ENCODE measurements around the gene PPIL6. TPM values are rescaled to one million over a fixed set of nuclear protein-coding genes. Genes with fewer than 3 reads are reported as not detected.

The PPIL6 gene
- polyA plus RNA-seq, 1 of the 3 experiments (the other 2 are of a cell fraction): 1.1 TPM

- TF ChIP-seq ZBTB33 (IDR thresholded peaks at IDR 0.05; ENCODE audit: borderline replicate concordance, low read depth) (no peak), RCOR1 (IDR thresholded peaks at IDR 0.05; ENCODE audit: low read length) (no peak), TCF12 (IDR thresholded peaks at IDR 0.05) (no peak), FOXM1 (IDR thresholded peaks at IDR 0.05; ENCODE audit: low read depth) (no peak), EP300 (IDR thresholded peaks at IDR 0.05; ENCODE audit: borderline replicate concordance in 1 of 2, low read depth in 1 of 2, low read length in 1 of 2) (no peak), ELF1 (IDR thresholded peaks at IDR 0.05) (peak; percentile 50; the same call in 1 of the 2 replicates), RAD21 (IDR thresholded peaks at IDR 0.05; ENCODE audit: low read length) (no peak), FOXJ3 (CRISPR knock-in tag; IDR thresholded peaks at IDR 0.05) (no peak), RFX5 (IDR thresholded peaks at IDR 0.05; ENCODE audit: low read length) (no peak), EZH2phosphoT487 (IDR thresholded peaks at IDR 0.05; ENCODE audit: borderline replicate concordance, low read depth) (no peak)
- TF ChIP-seq, protein P1, sequence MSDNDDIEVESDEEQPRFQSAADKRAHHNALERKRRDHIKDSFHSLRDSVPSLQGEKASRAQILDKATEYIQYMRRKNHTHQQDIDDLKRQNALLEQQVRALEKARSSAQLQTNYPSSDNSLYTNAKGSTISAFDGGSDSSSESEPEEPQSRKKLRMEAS (IDR thresholded peaks at IDR 0.05; ENCODE audit: low read depth): 0 out of 2 replicates have a peak, but pooled peaks have one; percentile 31
- TF ChIP-seq, protein P2, sequence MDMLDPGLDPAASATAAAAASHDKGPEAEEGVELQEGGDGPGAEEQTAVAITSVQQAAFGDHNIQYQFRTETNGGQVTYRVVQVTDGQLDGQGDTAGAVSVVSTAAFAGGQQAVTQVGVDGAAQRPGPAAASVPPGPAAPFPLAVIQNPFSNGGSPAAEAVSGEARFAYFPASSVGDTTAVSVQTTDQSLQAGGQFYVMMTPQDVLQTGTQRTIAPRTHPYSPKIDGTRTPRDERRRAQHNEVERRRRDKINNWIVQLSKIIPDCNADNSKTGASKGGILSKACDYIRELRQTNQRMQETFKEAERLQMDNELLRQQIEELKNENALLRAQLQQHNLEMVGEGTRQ (IDR thresholded peaks at IDR 0.05; ENCODE audit: borderline replicate concordance, low read depth, low read length): no peak
These were observed 15.1 kb upstream of the PPIL6 start, which contains the start of gene MICAL1 (continued) for GRCh38 chr6:109455437-109456110.

- H3K36me3 ChIP-seq (replicated peaks in 1 of 2; ENCODE audit: control insufficient read depth in 1 of 2, insufficient read depth in 2 of 2, low read length in 1 of 2): peaks cover 10 to 17% of the 10 kb centered on the region in 2 experiments
- DNase-seq: peak; percentile 78
- TF ChIP-seq FOXJ3 (CRISPR knock-in tag; IDR thresholded peaks at IDR 0.05) (no peak), POLR2AphosphoS5 (IDR thresholded peaks at IDR 0.05; ENCODE audit: low read depth, low read length) (0 out of 2 replicates have a peak, but pooled peaks have one; percentile 1)
- H4K20me1 ChIP-seq (ENCODE audit: insufficient read depth): no peaks in the 10 kb centered on the region
- H3K27ac ChIP-seq (ENCODE audit: low read depth in 2 of 2, low read length in 1 of 2): peak overlapping the region; percentile 51 to 90; a peak in 3 of 4 replicates
- ChIA-PET POLR2A (interaction anchor here (0.6 to 4.6 kb wide), 6 partner anchors 8 to 73 kb away, joined by 3 to 43 read pairs (median 4); partner anchors contain the start of genes CD164, PPIL6, SMPD2 and ZBTB24), CTCF (interaction anchor here (0.7 to 5.9 kb wide), 8 partner anchors 10 to 267 kb away, joined by 3 to 47 read pairs (median 4); partner anchors contain the start of genes CD164, PPIL6 and SMPD2)
- H3K4me3 ChIP-seq (ENCODE audit: low read depth in 2 of 2, low read length in 1 of 2): peak overlapping the region; percentile 80 to 97
- H3K4me1 ChIP-seq (ENCODE audit: control insufficient read depth in 1 of 2, insufficient read depth in 2 of 2, low read depth in 1 of 2, low read length in 1 of 2): peaks cover 0 to 25% of the 10 kb centered on the region in 2 experiments; a peak in 3 of 4 replicates
- H3K4me2 ChIP-seq: peak overlapping the region; percentile 95
- peaks cover 31% of the 10 kb centered on the region; the same call in 1 of the 2 replicates for H3K79me2 ChIP-seq (ENCODE audit: insufficient read depth)
- peaks cover 8% of the 10 kb centered on the region for H3F3A ChIP-seq (replicated peaks; ENCODE audit: insufficient read depth)
- H3K9me3 ChIP-seq: no peaks in the 10 kb centered on the region
- H3K9me2 ChIP-seq: no peaks in the 10 kb centered on the region
- H2AFZ ChIP-seq (ENCODE audit: low read depth): peak overlapping the region; percentile 65; the same call in 1 of the 2 replicates
- no peaks in the 10 kb centered on the region for H3K27me3 ChIP-seq (ENCODE audit: insufficient read depth)
- WGBS (ENCODE audit: low lambda C conversion rate): 8% methylated on average over 41 of the region's 48 CpGs
- H3K9ac ChIP-seq: peak overlapping the region; percentile 92
These were observed 14.3 kb upstream of the PPIL6 start for GRCh38 chr6:109454496-109455436.
